PFSK-1 (cell line): ENCODE data around the gene RBP3.

Source experiments
- POLR2AphosphoS5 ChIP-seq: IDR thresholded peaks from 2 replicates; pipeline ENCODE4 v1.6.1; 2012; ENCODE audit warnings: low read depth, mild to moderate bottlenecking, control low read depth, low read length, moderate library complexity
- REST ChIP-seq, 2 experiments: IDR thresholded peaks; 2 replicates each; pipeline versions ENCODE4 v1.6.1 to v1.8.0; 2011 to 2012; ENCODE audit warnings: low read depth in 2 of 2, low read length in 2 of 2, control low read depth in 1 of 2, inconsistent platforms in 1 of 2, mild to moderate bottlenecking in 1 of 2, moderate library complexity in 1 of 2; ENCODE audit not compliant: insufficient read depth in 1 of 2
- SIN3A ChIP-seq: IDR thresholded peaks from 2 replicates; pipeline ENCODE4 v1.6.1; 2012; ENCODE audit warnings: mild to moderate bottlenecking, low read length, moderate library complexity, borderline replicate concordance; ENCODE audit not compliant: insufficient read depth

- TF ChIP-seq REST (IDR thresholded peaks at IDR 0.05; ENCODE audit: insufficient read depth in 1 of 2, low read depth in 2 of 2, low read length in 2 of 2) (no peak), SIN3A (no peak), POLR2AphosphoS5 (no peak)
These were observed 6.7 kb downstream of the RBP3 start for GRCh38 chr10:47354900-47355299.
